HG02610 (cell line): ENCODE measurements around the gene ZNF326.
A peak's percentile ranks its signal among the peaks of the same experiment; 100 is the strongest.
"Not testable (repeated sequence)": the region's sequence is repeated elsewhere in the genome, so short reads cannot be mapped to it uniquely, and the experiment has no call there.

ENCODE experiments used
- ATAC-seq: cut with Tn5 transposase; IDR thresholded peaks from one replicate; pipeline ENCODE4 v1.9.1; 2021; ENCODE audit warnings: mild to moderate bottlenecking, moderate library complexity; ENCODE audit not compliant: unreplicated experiment

Gene ZNF326

DNA sequence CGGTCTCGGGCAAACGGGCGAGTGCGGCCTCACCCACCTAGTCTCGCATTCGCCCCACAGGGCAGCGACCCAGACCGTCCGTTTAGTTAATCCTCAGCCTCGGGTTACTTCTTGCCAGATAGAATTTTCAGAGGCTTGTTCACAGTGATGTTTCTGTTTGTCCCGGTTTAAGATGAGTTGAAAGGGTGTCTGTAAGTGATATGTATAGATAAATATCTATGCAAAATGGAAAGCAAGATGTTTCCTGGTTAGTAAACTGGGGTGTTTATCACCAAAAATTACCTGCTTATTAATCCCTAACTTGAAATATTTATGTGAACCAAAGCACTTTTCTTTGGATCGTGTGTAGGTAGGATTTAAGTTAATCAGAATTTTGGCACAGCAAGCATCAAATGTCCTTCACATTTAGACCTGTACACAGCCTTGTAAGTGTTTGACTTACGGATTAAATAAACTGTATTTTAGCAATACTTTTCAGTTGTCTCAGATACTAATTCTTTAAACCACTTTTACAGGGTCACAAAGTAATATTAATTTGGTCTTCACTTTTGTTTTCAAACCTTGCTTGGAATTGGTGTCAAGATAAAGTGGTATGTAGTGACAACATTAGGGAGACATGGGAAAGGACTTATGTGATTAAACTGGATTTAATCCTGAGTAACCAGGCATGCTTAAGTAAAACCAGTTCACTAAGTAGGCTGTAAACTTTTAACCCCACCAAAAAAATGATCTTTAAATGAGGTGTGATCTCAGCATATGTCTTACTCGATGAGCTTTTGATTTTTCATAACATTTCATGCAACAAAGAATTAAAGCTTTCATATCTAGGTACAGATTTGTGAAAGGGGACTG is 914 bp downstream of the ZNF326 start:
- no peak for ATAC-seq

DNA sequence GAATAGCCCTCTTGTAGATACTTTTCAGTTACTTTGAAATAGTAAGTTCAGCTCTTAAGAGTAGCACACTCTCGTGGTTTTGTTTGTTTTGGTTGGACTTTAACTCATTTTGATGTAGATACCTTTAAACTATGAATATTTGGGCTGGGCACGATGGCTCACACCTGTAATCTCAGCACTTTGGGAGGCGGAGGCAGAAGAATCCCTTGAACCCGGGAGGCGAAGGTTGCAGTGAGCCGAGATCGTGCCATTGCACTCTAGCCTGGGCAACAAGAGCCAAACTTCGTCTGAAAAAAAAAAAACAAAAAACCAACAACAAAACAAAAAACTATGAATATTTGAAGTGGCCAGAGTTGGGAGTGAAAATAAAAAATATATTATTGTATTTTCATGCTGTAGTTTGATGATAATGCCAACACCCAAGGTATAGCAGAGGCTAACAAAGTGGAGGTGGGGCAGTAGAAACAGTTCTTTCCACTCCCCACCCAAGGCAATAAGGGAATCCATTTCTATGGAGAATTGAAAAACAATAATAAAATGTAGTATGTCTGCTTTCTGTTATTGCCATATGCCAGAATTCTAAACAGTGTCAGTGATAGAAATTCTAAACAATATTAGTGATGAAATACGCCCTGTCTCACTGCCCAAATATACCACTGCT is 1.7 kb downstream of the ZNF326 start:
- no peak for ATAC-seq

DNA sequence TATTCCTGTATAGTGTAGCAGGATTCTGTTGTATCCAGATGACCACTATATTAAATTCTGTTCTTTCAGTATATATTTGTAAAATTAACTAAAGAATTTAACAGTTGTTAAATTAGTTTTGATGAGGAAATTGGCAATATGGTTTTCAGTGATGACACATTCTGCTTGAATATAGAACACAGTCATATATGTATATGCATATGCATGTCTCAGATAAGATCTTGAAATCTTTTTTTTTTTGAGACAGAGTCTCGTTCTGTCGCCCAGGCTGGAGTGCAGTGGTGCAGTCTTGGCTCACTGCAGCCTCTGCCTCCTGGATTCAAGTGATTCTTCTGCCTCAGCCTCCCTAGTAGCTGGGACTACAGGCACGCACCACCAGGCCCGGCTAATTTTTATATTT is 2.2 kb downstream of the ZNF326 start:
- ATAC-seq, result not testable (repeated sequence)

DNA sequence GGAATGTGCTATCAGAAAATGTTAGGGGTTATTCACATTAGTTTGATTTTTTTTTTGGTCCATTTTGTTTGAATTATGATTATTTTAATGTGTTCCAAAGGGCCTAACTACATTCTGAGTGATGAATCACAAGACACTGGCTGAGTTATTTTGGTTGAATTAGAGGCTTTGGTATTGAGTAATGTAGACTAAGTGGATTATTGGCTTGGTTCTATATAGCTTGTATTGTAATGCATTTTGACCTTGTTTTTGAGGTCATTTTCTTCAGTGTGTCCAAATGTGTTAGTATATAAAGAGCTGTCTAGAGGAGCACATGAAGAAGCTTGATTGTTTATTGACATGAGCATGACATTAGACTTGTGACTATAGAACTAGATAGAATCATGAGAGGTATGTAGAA is 3.4 kb downstream of the ZNF326 start:
- ATAC-seq, result no peak

DNA sequence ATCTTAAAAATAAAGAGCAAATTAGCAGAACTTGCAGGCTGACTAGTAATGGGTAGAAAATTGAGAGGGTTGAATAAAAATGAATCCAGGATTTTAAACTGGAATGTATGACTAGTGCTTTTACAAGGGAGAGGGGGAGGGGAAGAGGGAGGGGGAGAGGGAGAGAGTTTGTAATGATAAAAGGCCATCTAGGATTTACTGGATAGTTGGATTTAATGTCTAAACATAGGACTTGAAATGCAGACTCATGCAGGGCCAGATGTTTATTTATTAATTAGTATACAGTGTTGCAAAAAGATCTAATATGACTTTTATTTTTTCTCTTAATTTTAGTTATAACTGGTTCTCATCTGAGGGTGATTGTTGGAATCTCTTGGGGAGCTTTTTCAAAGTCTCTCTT is 4.3 kb downstream of the ZNF326 start:
- ATAC-seq, result no peak

DNA sequence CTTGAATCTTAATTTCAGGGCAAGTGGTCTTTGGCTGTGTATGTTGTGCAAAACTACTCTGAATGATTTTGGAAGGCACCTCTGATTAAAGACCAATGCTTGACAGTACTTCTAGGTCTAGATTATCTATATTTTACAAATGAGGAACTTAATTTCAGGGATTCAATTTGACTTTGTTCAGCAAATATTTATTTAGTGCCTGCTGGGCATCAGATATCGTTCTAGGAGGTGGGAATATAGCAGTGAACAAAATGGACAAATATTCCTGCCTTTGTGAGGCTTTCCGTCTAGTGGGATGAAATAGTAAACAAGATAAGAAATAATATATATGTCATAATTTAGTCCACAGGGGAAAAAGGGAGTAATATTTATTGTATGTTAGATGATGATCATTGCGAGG is 4.7 kb downstream of the ZNF326 start:
- ATAC-seq, result no peak

DNA sequence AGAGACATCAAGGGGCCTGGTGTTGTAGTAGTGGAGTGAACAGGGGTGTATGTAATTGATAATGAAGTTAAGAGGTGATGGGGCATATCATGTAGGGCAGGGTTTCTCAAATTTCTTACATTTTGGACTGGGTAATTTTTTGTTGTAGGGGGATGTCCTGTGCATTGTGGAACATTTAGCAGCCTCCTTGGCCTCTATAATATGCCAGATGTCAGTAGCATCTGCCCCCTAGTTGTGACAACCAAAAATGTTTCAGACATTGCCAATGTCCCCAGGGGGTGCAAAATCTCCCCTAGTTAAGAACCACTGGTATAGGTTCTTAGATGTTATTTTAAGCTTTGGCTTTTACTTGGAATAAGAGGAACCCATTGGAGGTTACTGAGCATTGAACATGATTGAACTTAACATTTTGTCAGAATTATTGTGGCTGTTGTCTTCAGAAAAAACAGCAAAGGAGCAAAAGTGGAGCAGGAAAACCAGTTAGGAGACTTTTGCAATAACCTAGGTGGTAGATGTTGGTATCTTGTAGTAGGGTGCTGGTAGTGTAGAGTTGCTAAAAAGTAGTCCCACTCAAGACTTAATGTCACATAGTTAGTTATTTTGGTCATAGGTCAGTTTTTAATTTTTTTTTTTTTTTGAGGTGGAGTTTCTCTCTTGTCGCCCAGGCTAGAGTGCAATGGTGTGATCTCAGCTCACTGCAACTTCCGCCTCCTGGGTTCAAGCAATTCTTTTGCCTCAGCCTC is 6.2 kb downstream of the ZNF326 start:
- ATAC-seq, result no peak

DNA sequence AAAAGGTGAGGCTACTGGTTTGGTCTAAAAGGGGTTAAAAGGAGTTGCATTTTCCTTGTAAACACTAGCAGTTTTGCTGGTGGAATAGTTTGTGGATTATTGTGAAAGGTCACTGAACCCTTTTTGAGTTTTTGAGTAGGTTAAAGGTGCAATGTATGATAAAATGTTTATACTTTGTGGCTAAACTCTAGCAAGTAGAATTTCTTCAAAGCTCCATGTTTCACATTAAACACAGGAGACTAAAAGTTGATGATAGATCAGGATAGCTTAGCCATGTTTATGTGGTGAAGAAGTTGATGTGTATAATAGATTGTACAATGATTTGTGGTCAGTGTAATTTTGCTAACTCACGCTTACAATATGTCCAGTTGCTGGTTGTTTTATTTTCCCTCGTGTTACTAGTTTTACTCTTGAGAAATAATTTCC is 13.1 kb downstream of the ZNF326 start:
- ATAC-seq, result no peak

DNA sequence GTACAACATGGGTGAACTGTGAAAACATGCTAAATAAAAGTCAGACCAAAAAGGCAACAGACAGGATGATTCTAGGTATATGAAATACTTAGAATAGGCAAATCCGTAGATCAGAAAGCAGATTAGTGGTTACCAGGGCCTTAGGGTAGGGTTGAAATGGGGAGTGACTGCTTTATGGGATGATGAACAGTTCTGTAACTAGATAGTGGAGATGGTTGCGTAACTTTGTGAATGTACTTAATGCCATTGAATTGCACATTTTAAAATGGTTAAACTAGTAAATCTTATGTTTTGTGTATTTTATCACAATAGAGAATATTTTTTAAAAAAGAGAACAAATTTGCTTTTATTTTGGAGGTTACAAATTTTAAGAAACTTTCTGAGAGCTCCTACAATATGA is 17.4 kb downstream of the ZNF326 start:
- ATAC-seq, result no peak

DNA sequence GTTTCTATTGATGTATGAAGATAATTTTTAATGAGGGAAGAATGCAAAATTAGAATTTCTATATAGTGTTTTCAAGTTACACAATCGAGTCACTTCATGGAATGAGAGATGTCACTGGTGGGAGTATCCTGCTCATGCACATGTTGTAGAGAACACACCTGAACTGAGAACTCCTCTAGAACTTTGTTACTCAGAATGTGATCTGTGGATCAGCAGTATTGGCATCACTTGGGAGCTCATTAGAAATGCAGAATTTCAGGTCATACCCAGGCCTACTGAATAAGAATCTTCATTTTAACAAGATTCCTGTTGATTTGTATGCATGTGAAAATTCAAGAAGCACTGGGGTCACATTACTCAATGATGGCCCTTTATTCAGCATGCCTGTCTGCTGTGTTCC is 28.8 kb downstream of the ZNF326 start:
- ATAC-seq, result no peak

DNA sequence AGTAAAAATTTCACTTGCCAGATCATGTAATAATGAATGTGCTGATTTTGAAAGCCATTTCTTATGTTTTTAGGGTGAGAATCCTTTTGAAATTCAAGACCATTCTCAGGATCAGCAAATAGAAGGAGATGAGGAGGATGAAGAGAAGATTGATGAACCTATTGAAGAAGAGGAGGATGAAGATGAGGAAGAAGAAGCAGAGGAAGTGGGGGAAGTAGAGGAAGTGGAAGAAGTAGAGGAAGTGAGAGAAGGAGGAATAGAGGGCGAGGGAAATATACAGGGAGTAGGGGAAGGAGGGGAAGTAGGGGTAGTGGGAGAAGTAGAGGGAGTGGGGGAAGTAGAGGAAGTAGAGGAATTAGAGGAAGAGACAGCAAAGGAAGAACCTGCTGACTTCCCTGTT is 32.4 kb downstream of the ZNF326 start:
- ATAC-seq, result no peak

DNA sequence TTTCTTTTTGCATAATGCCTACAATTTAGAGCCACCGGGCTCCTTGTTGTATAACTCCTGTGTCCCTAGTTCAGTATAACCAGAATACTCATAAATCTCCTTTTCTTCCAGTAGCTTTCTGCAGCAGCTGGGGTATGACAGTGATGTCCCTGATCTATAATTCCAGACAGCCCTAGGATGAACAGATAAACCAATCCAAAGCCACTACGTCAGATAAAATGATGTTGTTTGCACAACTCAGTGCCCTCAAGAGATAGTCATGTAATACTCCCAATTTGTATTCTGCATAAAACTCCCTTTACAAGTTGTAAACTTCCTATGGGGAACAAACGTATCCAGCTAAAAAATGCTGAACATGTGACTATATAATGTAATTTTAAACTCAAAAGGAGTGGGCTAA is 44.7 kb downstream of the ZNF326 start:
- ATAC-seq, result no peak

DNA sequence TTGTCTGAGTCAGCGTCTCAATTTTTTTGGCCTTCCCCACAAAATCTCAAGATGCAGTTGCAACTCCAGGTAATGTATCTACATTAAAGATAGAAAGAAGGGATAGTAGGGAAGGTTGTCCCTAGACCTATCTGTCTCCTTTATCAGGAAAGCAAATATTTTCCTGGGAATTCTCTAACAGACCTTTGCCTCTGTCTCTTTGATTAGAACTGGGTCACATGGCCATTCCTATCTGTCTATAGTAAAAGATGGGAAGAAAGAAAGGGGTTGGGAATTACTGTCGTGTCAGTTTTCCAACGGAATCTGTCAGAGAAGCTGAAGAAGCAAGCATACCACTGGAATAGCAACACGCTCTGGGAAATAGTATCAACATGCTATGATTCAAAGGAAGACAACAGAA is 48.7 kb downstream of the ZNF326 start:
- ATAC-seq, result no peak

DNA sequence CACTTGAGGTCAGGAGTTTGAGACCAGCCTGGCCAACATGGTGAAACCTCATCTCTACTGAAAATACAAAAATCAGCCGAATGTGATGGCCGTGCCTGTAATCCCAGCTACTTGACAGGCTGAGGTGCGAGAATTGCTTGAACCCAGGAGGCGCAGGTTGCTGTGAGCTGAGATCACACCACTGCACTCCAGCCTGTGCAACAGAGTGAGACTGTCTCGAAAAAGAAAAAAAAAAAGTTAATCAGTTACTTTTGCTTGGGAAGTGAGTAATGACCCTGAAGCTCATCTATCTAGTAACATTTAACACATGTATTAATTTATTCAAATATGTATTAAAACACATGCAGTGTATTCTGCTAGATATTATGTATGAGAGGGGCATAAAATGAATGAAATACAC is 49.4 kb downstream of the ZNF326 start:
- ATAC-seq, result no peak

DNA sequence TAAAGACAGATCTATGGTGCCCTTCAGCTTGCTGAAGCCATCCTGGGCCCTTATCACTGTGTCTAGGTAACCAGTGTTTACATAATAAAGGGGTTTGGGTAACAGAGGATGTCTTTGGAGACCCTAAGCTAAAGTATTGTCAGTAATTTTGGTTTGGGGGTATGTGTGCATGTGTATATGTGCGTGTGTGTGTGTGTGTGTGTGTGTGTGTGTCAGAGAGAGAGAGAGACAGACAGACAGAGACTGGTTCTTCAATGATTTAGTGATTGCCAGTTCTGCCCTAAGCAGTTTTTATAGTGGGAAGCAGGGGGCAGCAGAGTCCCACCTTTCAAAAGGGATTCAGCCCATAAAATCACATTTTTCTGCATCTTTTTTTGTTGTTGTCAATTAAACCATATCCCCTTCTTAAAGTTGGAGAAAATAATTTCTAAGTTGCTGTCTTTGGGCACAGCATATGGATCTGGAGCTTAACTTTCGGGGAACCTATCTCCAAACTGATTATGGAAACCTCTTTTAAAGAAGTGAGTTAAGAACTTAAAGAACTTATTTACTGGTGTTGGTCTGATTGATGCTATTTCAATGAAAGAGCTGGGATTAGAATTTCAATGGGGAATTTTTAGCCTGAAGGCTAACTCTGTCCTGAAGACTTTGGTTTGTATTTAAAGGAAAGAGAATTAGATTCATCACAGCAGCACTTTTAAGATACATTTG is 51.1 kb downstream of the ZNF326 start:
- ATAC-seq, result no peak

DNA sequence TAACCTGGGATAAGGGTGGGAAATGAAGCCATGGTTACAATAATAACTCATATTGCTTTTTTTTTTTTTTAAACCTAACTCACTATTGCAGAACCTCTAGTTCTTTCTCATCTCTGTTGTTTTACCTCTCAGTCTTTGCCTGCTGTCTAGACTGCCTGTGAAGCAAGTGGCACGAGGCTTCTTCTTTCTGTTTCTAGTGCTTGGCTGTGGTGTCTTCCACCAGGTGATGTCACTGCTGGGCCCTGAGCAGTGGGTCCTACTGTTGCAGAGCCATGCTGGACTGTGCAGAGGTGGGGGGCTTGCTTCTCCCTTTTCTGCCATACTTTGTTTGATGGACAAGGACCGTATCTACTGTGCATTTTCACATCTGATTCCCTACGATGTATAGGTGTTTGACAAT is 51.7 kb downstream of the ZNF326 start:
- peak; percentile 47 for ATAC-seq

DNA sequence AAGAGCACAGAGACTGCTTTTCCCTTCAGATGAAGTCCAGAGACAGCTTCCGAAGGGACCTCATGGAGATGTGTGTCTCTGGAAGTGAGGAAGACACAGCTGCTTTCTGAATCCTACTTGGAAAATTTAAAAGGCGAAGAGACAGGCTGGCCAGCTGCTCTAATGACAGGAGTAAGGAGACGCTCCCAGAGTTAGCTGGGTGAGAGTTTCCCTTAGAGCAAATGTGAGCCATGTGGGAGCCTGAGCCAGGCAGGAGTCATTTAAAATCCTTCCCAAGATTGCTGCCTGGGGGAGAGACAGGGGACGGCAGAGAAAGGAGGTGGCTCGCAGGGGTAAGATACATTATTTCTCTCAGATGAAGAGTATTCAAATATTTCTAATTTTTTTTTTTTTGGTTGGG is 53.1 kb downstream of the ZNF326 start:
- no peak for ATAC-seq

DNA sequence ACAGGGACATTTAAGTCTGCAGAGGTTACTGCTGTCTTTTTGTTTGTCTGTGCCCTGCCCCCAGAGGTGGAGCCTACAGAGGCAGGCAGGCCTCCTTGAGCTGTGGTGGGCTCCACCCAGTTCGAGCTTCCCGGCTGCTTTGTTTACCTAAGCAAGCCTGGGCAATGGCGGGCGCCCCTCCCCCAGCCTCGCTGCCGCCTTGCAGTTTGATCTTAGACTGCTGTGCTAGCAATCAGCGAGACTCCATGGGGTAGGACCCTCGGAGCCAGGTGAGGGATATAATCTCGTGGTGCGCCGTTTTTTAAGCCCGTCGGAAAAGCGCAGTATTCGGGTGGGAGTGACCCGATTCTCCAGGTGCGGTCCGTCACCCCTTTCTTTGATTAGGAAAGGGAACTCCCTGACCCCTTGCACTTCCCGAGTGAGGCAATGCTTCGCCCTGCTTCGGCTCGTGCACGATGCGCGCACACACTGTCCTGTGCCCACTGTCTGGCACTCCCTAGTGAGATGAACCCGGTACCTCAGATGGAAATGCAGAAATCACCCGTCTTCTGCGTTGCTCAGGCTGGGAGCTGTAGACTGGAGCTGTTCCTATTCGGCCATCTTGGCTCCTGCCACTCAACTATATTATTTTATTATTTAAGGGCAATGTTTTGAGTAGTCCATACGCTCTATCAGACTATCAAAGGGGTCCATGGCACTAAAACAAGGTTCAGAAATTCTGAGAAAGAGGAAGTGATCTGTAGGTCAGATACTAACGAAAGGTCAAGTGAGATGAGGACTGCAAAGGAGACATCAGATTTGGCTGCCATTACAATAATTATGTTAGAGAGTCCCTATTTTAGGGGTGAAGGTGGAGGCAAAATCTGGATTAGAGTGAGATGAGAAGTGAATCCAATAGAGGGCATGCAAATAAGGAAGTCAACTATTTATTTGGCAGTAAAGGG is 68.1 kb downstream of the ZNF326 start:
- not testable (repeated sequence) for ATAC-seq

DNA sequence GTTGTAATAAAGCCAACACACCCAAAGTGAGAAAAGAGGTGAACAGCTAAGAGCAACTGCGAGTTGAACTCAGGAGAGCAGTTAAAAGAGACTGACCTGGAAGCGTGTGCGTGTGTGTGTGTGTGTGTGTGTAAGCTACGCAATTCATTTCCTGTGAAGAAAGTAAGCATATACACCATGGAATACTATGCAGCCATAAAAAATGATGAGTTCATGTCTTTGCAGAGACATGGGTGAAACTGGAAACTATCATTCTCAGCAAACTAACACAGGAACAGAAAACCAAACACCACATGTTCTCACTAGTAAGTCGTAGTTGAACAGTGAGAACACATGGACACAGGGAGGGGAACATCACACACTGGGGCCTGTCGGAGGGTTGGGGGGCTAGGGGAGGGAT is 69.2 kb downstream of the ZNF326 start:
- not testable (repeated sequence) for ATAC-seq
